CD14-positive monocyte (primary cell): Measurements from ENCODE around the gene HOXA11. TPM values are rescaled to one million over a fixed set of nuclear protein-coding genes. Genes with fewer than 3 reads are reported as not detected.

Experiments
- DNase-seq, 3 donors: peaks; one replicate each; pipeline ENCODE4 v3.0.0-alpha.2; 2011 to 2022
- H2AFZ ChIP-seq: 2 replicates; pipeline ENCODE4 v1.6.0; 2012; ENCODE audit warnings: mild to moderate bottlenecking, low read depth, low read length, inconsistent platforms; ENCODE audit not compliant: insufficient read depth, poor library complexity, severe bottlenecking
- H3K27ac ChIP-seq, 2 donors: 1 replicate in 1 of 2; 2 replicates in 1 of 2; pipeline ENCODE4 v1.5.1; 2012 to 2013; ENCODE audit warnings: low read length in 2 of 2, control low read depth in 1 of 2, inconsistent platforms in 1 of 2, low read depth in 1 of 2, mild to moderate bottlenecking in 1 of 2
- H3K27me3 ChIP-seq, 2 donors: one replicate each; pipeline versions ENCODE4 v1.6.0 to v1.6.1; 2011 to 2013; ENCODE audit warnings: low read length in 2 of 2; ENCODE audit not compliant: control insufficient read depth in 2 of 2, insufficient read depth in 2 of 2
- H3K36me3 ChIP-seq, 2 donors: replicated peaks in 1 of 2; 1 replicate in 1 of 2; 2 replicates in 1 of 2; pipeline versions ENCODE4 v1.5.1 to v1.6.1; 2012 to 2013; ENCODE audit warnings: low read length in 2 of 2, control low read depth in 1 of 2, inconsistent platforms in 1 of 2, mild to moderate bottlenecking in 1 of 2; ENCODE audit not compliant: insufficient read depth in 2 of 2, control insufficient read depth in 1 of 2
- H3K4me1 ChIP-seq, 2 donors: 1 replicate in 1 of 2; 2 replicates in 1 of 2; pipeline versions ENCODE4 v1.5.1 to v1.6.1; 2012 to 2013; ENCODE audit warnings: low read length in 2 of 2, control low read depth in 1 of 2, inconsistent platforms in 1 of 2, mild to moderate bottlenecking in 1 of 2, moderate library complexity in 1 of 2; ENCODE audit not compliant: insufficient read depth in 2 of 2, control insufficient read depth in 1 of 2
- H3K4me2 ChIP-seq: replicated peaks from 2 replicates; pipeline ENCODE3; 2012; ENCODE audit warnings: low read length, moderate library complexity, mild to moderate bottlenecking; ENCODE audit not compliant: poor library complexity, severe bottlenecking; ENCODE audit errors: extremely low read depth
- H3K4me3 ChIP-seq, 3 experiments: fragments of 200-600 bp in 1 of 3; sonication (generic) in 1 of 3; replicated peaks in 1 of 3; 1 replicate in 2 of 3; 2 replicates in 1 of 3; pipeline ENCODE4 v1.5.1; 2011 to 2013; ENCODE audit warnings: low read length in 3 of 3, mild to moderate bottlenecking in 3 of 3, control low read depth in 2 of 3, low read depth in 2 of 3, inconsistent platforms in 1 of 3, moderate library complexity in 1 of 3
- H3K79me2 ChIP-seq: 2 replicates; pipeline ENCODE4 v1.6.0; 2012; ENCODE audit warnings: mild to moderate bottlenecking, control low read depth, inconsistent platforms, low read length, moderate library complexity; ENCODE audit not compliant: insufficient read depth
- H3K9ac ChIP-seq: 2 replicates; pipeline ENCODE4 v1.6.0; 2017; ENCODE audit warnings: low read length, mild to moderate bottlenecking; ENCODE audit not compliant: insufficient read depth, poor library complexity, severe bottlenecking
- H3K9me3 ChIP-seq, 2 donors: replicated peaks in 1 of 2; 1 replicate in 1 of 2; 2 replicates in 1 of 2; pipeline versions ENCODE4 v1.5.1 to v1.6.1; 2012 to 2013; ENCODE audit warnings: low read length in 2 of 2, control low read depth in 1 of 2; ENCODE audit not compliant: control insufficient read depth in 1 of 2, insufficient read depth in 1 of 2
- H4K20me1 ChIP-seq: 2 replicates; pipeline ENCODE4 v1.6.0; 2012; ENCODE audit warnings: mild to moderate bottlenecking, low read length, control low read depth, moderate library complexity; ENCODE audit not compliant: insufficient read depth
- H3K27ac Mint-ChIP-seq, 7 donors: one replicate each; pipeline ENCODE4 v1.8.0; 2020; ENCODE audit warnings: mild to moderate bottlenecking in 7 of 7, mixed read lengths in 7 of 7, moderate library complexity in 6 of 7, inconsistent platforms in 2 of 7
- H3K27me3 Mint-ChIP-seq, 3 donors: one replicate each; pipeline ENCODE4 v1.8.0; 2021 to 2022; ENCODE audit warnings: low read depth in 3 of 3, mild to moderate bottlenecking in 3 of 3, mixed read lengths in 3 of 3, moderate library complexity in 3 of 3, inconsistent platforms in 1 of 3
- H3K36me3 Mint-ChIP-seq, 2 donors: one replicate each; pipeline ENCODE4 v1.8.0; 2020; ENCODE audit warnings: mixed read lengths in 2 of 2, inconsistent platforms in 1 of 2, mild to moderate bottlenecking in 1 of 2
- H3K4me1 Mint-ChIP-seq: one replicate; pipeline ENCODE4 v1.8.0; 2020; ENCODE audit warnings: mild to moderate bottlenecking, mixed read lengths
- H3K4me3 Mint-ChIP-seq, 2 donors: one replicate each; pipeline ENCODE4 v1.8.0; 2020; ENCODE audit warnings: mild to moderate bottlenecking in 2 of 2, mixed read lengths in 2 of 2, moderate library complexity in 1 of 2
- H3K9me3 Mint-ChIP-seq, 7 donors: one replicate each; pipeline ENCODE4 v1.8.0; 2020 to 2022; ENCODE audit warnings: mixed read lengths in 7 of 7, mild to moderate bottlenecking in 6 of 7, moderate library complexity in 6 of 7, inconsistent platforms in 2 of 7
- CTCF ChIP-seq: fragments of 200-600 bp; IDR thresholded peaks from one replicate; pipeline ENCODE4 v1.8.0; 2022; ENCODE audit warnings: antibody characterized with exemption, mild to moderate bottlenecking
- WGBS: methylation state at CpG from one replicate; pipeline ENCODE4 v1.1.5; 2013; ENCODE audit warnings: missing lambda C conversion rate; ENCODE audit not compliant: insufficient coverage; 5-methylcytosine and 5-hydroxymethylcytosine counted together
- intact Hi-C, 2 donors: fragments of 100-400 bp; cut with micrococcal nuclease; formaldehyde crosslinking; loops; one replicate each; pipeline versions ENCODE4 v1.15.0 to v1.15.1; 2023
- polyA plus RNA-seq, 3 donors: library from polyadenylated mRNA; depleted of rRNA in 1 of 3; unstranded in 2 of 3; stranded (reverse) in 1 of 3; fragments of 300-500 nt in 2 of 3; fragments of >200 nt in 1 of 3; fragmentation: Illumina TruSeq in 2 of 3; gene quantifications; 1 replicate in 2 of 3; 2 replicates in 1 of 3; pipeline ENCODE4 v1.2.3, GENCODE V29; 2012 to 2021

HOXA11 gene
- polyA plus RNA-seq, 3 donors, result not detected

DNA sequence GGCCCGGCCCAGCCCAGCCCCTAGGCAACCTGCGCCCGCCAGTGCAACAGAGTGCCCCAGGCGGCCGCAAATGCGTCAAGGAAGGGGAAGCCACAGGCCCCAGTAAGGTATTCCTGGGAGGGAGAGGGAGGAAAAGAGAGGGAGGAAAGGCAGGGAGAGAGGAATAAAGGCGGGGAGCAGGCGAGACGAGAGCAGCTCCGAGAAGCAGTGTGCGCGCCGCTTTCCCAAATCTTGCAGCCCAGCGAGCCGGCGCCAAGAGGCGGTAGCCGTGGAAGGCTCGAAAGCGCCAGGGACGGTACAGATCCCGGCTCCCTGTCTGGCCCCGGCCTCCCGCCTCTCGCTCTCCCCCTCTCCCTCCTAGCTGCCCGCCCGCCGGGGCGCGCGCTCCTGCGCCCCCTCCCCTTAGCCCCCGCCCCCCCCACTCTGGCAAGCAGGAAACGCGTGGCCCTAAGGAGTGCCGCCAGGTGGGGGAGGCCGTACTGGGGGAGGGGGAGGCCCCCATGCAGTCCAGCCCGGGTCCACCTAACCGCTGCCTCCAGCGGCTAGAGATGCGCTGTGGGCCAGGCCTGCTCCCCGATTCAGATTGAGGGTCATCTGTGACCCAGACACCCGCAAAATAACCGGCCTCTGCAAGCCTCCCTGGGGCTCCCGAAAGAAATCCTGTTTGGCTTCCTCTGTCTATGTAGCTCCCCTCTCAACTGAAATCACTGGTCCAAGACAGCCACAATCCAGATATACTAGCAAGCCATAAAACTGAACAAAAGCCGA lies 15.2 kb downstream of the HOXA11 start:
- peaks cover 9% of the 10 kb centered on the region for H4K20me1 ChIP-seq
- H2AFZ ChIP-seq, result peak overlapping the region; percentile 9
- Mint-ChIP-seq H3K4me3 (peak overlapping the region in 1 of 2 donors; percentile 87), H3K36me3 (peaks cover 25 to 38% of the 10 kb centered on the region in 2 donors), H3K9me3 (peaks cover 5 to 62% (median 44%) of the 10 kb centered on the region in 7 donors), H3K27me3 (peaks cover 86 to 98% (median 88%) of the 10 kb centered on the region in 3 donors), H3K27ac (no peak overlapping the region), H3K4me1 (peaks cover 63% of the 10 kb centered on the region)
- intact Hi-C loops, result loop anchor here (2.0 to 10.0 kb wide), 4 partner anchors 17 to 1308 kb away; partner anchors contain the start of genes HOXA13 (in 1 of the 2) and HOXA3 (in 1 of the 2)
- under 1% methylated on average over 26 of the region's 46 CpGs for WGBS
- DNase-seq, result no peak
- peak overlapping the region; percentile 42 for H3K4me2 ChIP-seq
- H3K4me3 ChIP-seq, result peak overlapping the region in 1 of 3 experiments; percentile 25
- no peaks in the 10 kb centered on the region for H3K36me3 ChIP-seq
- no peak overlapping the region for H3K27ac ChIP-seq
- peaks cover 77 to 98% of the 10 kb centered on the region in 2 donors for H3K27me3 ChIP-seq
- peaks cover 69 to 89% of the 10 kb centered on the region in 2 donors for H3K4me1 ChIP-seq
- no peak overlapping the region for H3K9ac ChIP-seq
- no peak for TF ChIP-seq CTCF
- H3K79me2 ChIP-seq, result peaks cover 2% of the 10 kb centered on the region
- H3K9me3 ChIP-seq, result peaks cover 28 to 43% of the 10 kb centered on the region in 2 donors

DNA sequence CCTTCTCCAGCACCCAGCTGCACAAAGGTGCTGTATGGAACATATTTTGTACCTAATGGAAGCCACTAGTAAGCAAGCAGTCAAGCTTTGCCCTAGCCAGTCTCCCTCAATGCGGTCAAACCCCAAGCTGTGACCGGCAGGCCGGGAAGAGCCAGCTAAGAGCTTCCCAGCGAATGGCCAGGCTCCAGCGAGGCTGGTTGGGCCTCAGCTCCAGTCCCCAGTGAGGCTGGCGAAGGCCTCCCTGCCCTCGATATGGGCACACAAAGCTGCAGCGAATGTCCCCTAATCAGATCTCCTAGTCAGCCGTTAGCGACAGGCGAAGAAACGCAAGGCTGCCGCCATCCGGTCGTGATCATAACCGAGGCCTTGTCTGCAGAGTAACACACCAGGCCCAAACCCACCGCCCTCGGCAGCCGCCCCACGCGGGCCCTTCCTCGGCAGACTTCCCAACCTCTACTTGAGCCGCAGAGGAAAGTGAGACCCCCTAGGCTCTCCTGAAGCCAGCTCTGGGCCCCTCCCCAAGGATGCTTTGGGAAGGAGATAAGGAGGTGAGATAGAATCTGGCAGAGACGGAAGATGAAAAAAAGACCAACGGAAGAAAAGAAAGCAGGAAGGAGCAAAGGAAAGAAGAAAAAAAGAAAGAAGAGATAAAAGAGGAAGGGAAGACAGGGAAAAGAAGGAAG lies 16.6 kb downstream of the HOXA11 start:
- H3K4me1 Mint-ChIP-seq, result peaks cover 70% of the 10 kb centered on the region
- H4K20me1 ChIP-seq, result peaks cover 9% of the 10 kb centered on the region
- H3K4me1 ChIP-seq, result peaks cover 75 to 89% of the 10 kb centered on the region in 2 donors
- WGBS, result 2% methylated on average over 19 of the region's 25 CpGs
- intact Hi-C loops, result loop anchor here (2.0 to 10.0 kb wide), 4 partner anchors 16 to 1306 kb away; partner anchors contain the start of genes HOXA13 (in 1 of the 2) and HOXA3 (in 1 of the 2)
- H3K36me3 ChIP-seq, result no peaks in the 10 kb centered on the region
- peaks cover 88 to 98% (median 92%) of the 10 kb centered on the region in 3 donors for H3K27me3 Mint-ChIP-seq
- peaks cover 73 to 99% of the 10 kb centered on the region in 2 donors for H3K27me3 ChIP-seq
- H3K9ac ChIP-seq, result no peak overlapping the region
- peaks cover 5 to 68% (median 47%) of the 10 kb centered on the region in 7 donors for H3K9me3 Mint-ChIP-seq
- no peak overlapping the region for H2AFZ ChIP-seq
- H3K9me3 ChIP-seq, result peaks cover 23 to 48% of the 10 kb centered on the region in 2 donors
- H3K4me3 ChIP-seq, result peak overlapping the region in 1 of 3 experiments; percentile 18
- no peak for DNase-seq
- TF ChIP-seq CTCF, result no peak
- H3K4me2 ChIP-seq, result no peak overlapping the region
- peak overlapping the region in 1 of 2 donors; percentile 95 for H3K4me3 Mint-ChIP-seq
- H3K27ac ChIP-seq, result no peak overlapping the region
- peaks cover 30 to 47% of the 10 kb centered on the region in 2 donors for H3K36me3 Mint-ChIP-seq
- H3K27ac Mint-ChIP-seq, result no peak overlapping the region
- H3K79me2 ChIP-seq, result peaks cover 7% of the 10 kb centered on the region
